AG04450 (cell line): ENCODE data around the gene MBD6. TPM values are rescaled to one million over a fixed set of nuclear protein-coding genes. Genes with fewer than 3 reads are reported as not detected.

Source experiments
- CTCF ChIA-PET: fragments of 300-600, 350-600 bp; formaldehyde crosslinking; extraction: SDS; loops from one replicate; lab custom pipeline; 2022; ENCODE audit warnings: antibody characterized with exemption, inconsistent platforms; lab: Charles Lee
- POLR2A ChIA-PET: fragments of 350-600 bp; formaldehyde crosslinking; extraction: SDS; loops from one replicate; lab custom pipeline; 2021; ENCODE audit warnings: antibody characterized with exemption, inconsistent platforms; lab: Yijun Ruan, JAX
- DNase-seq: peaks from one replicate; pipeline ENCODE4 v3.0.0-alpha.2; 2011; ENCODE audit warnings: low read depth, low spot score
- H3K27ac ChIP-seq: one replicate; pipeline ENCODE4 v1.5.1; 2012; ENCODE audit warnings: low read depth, low read length, control low read depth
- H3K27me3 ChIP-seq: one replicate; pipeline ENCODE4 v1.6.0; 2012; ENCODE audit warnings: low read length; ENCODE audit not compliant: control insufficient read depth, insufficient read depth
- H3K4me3 ChIP-seq: 2 replicates; pipeline ENCODE4 v1.5.1; 2011; ENCODE audit warnings: mild to moderate bottlenecking, low read depth, low read length, control low read depth
- H3K9me3 ChIP-seq: 2 replicates; pipeline ENCODE4 v1.5.1; 2012; ENCODE audit warnings: low read length; ENCODE audit not compliant: control insufficient read depth, insufficient read depth
- polyA plus RNA-seq: library from polyadenylated mRNA; depleted of rRNA; stranded (reverse); fragments of >200 nt; gene quantifications from 2 replicates; pipeline ENCODE4 v1.2.3, GENCODE V29; 2011
- TF ChIP-seq, protein P1 (sequence below): IDR thresholded peaks from 2 replicates; pipeline ENCODE4 v1.5.1; 2011; ENCODE audit warnings: low read depth, low read length, control low read depth, inconsistent platforms

The MBD6 gene
- polyA plus RNA-seq, 1 experiment: 3.3 TPM

DNA sequence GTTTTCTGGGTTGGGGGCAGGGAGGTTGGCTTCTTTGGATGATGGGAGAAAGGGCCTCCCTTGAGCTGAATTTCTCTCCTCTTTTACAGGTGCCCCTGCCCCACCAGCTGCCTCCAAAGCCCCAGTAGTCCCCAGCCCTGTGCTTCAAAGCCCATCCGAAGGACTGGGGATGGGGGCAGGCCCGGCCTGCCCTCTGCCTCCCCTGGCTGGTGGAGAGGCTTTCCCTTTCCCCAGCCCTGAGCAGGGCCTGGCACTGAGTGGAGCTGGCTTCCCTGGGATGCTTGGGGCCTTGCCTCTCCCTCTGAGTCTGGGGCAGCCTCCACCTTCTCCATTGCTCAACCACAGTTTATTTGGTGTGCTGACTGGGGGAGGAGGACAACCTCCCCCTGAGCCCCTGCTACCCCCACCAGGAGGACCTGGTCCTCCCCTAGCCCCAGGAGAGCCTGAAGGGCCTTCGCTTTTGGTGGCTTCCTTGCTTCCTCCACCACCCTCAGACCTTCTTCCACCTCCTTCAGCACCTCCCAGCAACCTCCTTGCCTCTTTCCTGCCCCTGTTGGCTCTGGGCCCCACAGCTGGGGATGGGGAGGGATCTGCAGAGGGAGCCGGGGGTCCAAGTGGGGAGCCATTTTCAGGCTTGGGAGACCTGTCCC lies 4.0 kb downstream of the MBD6 start:
- no peaks in the 10 kb centered on the region for H3K27me3 ChIP-seq
- TF ChIP-seq, protein P1, sequence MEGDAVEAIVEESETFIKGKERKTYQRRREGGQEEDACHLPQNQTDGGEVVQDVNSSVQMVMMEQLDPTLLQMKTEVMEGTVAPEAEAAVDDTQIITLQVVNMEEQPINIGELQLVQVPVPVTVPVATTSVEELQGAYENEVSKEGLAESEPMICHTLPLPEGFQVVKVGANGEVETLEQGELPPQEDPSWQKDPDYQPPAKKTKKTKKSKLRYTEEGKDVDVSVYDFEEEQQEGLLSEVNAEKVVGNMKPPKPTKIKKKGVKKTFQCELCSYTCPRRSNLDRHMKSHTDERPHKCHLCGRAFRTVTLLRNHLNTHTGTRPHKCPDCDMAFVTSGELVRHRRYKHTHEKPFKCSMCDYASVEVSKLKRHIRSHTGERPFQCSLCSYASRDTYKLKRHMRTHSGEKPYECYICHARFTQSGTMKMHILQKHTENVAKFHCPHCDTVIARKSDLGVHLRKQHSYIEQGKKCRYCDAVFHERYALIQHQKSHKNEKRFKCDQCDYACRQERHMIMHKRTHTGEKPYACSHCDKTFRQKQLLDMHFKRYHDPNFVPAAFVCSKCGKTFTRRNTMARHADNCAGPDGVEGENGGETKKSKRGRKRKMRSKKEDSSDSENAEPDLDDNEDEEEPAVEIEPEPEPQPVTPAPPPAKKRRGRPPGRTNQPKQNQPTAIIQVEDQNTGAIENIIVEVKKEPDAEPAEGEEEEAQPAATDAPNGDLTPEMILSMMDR: no peak
- ChIA-PET POLR2A (interaction anchor here (0.6 kb wide), 1 partner anchor 13 kb away, joined by 3 read pairs; no protein-coding TSS in a partner anchor), CTCF (interaction anchor here (0.6 kb wide), 1 partner anchor 199 kb away, joined by 3 read pairs; no protein-coding TSS in a partner anchor)
- H3K9me3 ChIP-seq: no peaks in the 10 kb centered on the region
- DNase-seq: no peak
- H3K27ac ChIP-seq: no peak overlapping the region
- no peak overlapping the region for H3K4me3 ChIP-seq

DNA sequence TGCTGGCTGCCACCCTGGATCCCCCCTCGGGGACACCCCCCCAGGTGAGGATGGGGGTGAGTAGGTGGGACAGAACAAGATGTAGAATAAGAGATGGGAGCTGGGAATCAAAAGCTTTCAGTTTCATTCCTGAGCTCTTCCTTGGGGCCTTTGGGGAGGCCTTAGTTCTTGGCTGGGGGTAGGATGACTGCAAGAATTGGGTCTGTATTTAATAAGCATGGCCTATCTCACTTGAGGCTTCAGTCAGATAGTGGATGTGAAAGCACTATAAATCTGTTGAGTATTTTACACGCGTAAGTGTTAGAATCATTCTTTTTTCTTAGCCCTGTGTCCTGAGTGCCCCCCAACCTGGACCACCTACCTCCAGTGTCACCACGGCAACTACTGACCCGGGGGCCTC lies 4.6 kb downstream of the MBD6 start:
- CTCF ChIA-PET: interaction anchor here (0.6 kb wide), 1 partner anchor 199 kb away, joined by 3 read pairs; no protein-coding TSS in a partner anchor

DNA sequence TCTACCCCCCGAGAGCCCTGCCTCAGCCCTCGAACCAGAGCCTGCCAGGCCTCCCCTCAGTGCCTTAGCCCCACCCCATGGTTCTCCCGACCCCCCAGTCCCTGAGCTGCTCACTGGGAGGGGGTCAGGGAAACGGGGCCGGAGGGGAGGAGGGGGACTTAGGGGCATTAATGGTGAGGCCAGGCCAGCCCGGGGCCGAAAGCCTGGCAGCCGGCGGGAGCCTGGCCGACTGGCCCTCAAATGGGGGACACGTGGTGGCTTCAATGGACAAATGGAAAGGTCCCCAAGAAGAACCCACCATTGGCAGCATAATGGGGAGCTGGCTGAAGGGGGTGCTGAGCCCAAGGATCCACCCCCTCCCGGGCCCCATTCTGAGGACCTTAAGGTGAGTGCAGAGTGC lies 5.6 kb downstream of the MBD6 start:
- no peaks in the 10 kb centered on the region for H3K27me3 ChIP-seq
- no peak for DNase-seq
- TF ChIP-seq, protein P1: no peak
- H3K27ac ChIP-seq: no peak overlapping the region
- H3K9me3 ChIP-seq: no peaks in the 10 kb centered on the region
- no peak overlapping the region for H3K4me3 ChIP-seq
- POLR2A ChIA-PET: interaction anchor here (0.7 kb wide), 1 partner anchor 77 kb away, joined by 3 read pairs; no protein-coding TSS in a partner anchor
- CTCF ChIA-PET: no interaction called here

More for the DNA sequence above, 4.6 kb downstream of the MBD6 start:
- DNase-seq: no peak
- peak overlapping the region; percentile 31 for H3K27ac ChIP-seq
- no peak overlapping the region for H3K4me3 ChIP-seq
- no peaks in the 10 kb centered on the region for H3K9me3 ChIP-seq
- POLR2A ChIA-PET: interaction anchor here (0.6 kb wide), 2 partner anchors 13 to 113 kb away, joined by 3 to 4 read pairs; no protein-coding TSS in a partner anchor
- no peaks in the 10 kb centered on the region for H3K27me3 ChIP-seq
- TF ChIP-seq, protein P1: no peak

DNA sequence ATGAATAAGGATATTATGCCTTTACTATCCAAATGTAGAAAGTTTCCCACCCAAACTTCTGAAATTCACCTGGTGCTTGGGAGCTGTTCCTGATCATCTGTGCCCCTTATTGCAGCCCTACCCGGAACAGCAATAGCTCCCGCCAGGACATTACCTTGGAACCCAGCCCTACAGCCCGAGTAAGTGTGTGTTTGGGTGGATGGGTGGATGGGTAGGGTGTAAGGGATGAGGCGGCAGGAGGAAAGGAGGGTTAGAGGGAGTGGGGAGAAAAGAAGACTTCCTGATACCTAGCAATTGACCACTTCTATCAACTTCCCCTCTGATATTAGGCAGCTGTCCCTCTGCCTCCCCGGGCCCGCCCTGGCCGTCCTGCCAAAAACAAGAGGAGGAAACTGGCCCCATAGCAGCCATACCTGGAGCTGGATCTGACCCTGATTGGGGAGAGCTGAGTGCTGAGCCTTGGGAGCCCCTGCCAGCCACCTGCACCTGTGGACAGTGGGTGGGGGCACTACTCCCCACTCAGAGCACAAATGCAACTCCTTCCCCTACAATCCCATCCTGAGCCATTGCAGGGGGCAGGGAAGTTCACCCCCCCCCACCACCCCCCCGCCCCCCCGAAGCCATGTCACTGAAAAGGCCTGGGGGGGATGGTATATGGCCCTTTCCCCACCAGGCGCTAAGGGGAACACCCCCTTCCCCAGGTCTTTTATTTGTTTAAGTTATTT lies 6.4 kb downstream of the MBD6 start:
- POLR2A ChIA-PET: no interaction called here
- CTCF ChIA-PET: no interaction called here
- Histone ChIP-seq H3K27me3 (no peaks in the 10 kb centered on the region), H3K4me3 (no peak overlapping the region), H3K9me3 (no peaks in the 10 kb centered on the region), H3K27ac (no peak overlapping the region)
- DNase-seq: no peak
- TF ChIP-seq, protein P1: no peak

DNA sequence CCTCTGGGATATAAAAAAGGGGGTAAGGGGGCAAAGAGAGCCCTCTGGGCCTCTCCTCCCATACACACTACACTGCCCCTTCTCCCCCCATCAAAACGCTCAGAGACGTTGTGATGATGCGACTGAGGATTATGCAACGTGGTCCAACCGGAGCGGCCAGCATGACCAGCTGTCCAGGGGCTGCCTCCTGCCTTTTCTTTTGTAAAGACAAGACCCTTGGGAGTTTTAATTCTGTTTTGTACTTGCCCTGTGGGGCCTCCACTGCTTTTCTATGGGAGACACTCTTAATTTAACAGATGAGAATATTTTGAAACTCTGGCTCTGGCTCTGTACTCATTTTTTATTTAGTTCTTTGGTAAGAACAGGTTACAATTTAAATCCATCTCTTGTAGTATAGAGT lies 7.2 kb downstream of the MBD6 start:
- Histone ChIP-seq H3K9me3 (no peaks in the 10 kb centered on the region), H3K4me3 (no peak overlapping the region), H3K27me3 (no peaks in the 10 kb centered on the region), H3K27ac (peak overlapping the region; percentile 11)
- CTCF ChIA-PET: no interaction called here
- no peak for DNase-seq
- TF ChIP-seq, protein P1: no peak
- POLR2A ChIA-PET: no interaction called here
